SK-N-SH treated with all-trans-retinoic acid at 6 μM for 48 hours (cell line): ENCODE results near the gene RAB36.

Source experiments
- BACH2 ChIP-seq: fragments of 250-450 bp; sonication (Bioruptor Pico); IDR thresholded peaks from 2 replicates; pipeline ENCODE4 v1.9.0; 2021; ENCODE audit warnings: mild to moderate bottlenecking, borderline replicate concordance
- CSRNP3 ChIP-seq: fragments of 250-450 bp; sonication (Bioruptor Pico); IDR thresholded peaks from 2 replicates; pipeline ENCODE4 v1.5.1; 2021; ENCODE audit warnings: mild to moderate bottlenecking, moderate library complexity
- ESRRG ChIP-seq: fragments of 250-450 bp; sonication (Bioruptor Pico); IDR thresholded peaks from 2 replicates; pipeline ENCODE4 v1.6.1; 2021; ENCODE audit warnings: mild to moderate bottlenecking
- OSR1 ChIP-seq: fragments of 250-450 bp; sonication (Bioruptor Pico); IDR thresholded peaks from 2 replicates; pipeline ENCODE4 v1.8.0; 2022; ENCODE audit warnings: moderate library complexity, mild to moderate bottlenecking, inconsistent platforms
- ZNF565 ChIP-seq: fragments of 450-650 bp; formaldehyde crosslinking; conservative IDR thresholded peaks from 2 replicates; pipeline ENCODE4 v1.5.0; 2020; ENCODE audit warnings: low read depth, mild to moderate bottlenecking, moderate library complexity
- TF ChIP-seq, protein P1 (sequence below): fragments of 250-450 bp; sonication (Bioruptor Pico); IDR thresholded peaks from 2 replicates; pipeline ENCODE4 v1.8.0; 2020; ENCODE audit warnings: mild to moderate bottlenecking, moderate library complexity, borderline replicate concordance
- TF ChIP-seq, protein P2 (sequence below): fragments of 250-450 bp; sonication (Bioruptor Pico); IDR thresholded peaks from 2 replicates; pipeline ENCODE4 v1.5.1; 2020; ENCODE audit warnings: low read depth, mild to moderate bottlenecking, moderate library complexity

GRCh38 chr22:23133922-23134321 is 11.4 kb upstream of the RAB36 start:
- TF ChIP-seq, protein P1, sequence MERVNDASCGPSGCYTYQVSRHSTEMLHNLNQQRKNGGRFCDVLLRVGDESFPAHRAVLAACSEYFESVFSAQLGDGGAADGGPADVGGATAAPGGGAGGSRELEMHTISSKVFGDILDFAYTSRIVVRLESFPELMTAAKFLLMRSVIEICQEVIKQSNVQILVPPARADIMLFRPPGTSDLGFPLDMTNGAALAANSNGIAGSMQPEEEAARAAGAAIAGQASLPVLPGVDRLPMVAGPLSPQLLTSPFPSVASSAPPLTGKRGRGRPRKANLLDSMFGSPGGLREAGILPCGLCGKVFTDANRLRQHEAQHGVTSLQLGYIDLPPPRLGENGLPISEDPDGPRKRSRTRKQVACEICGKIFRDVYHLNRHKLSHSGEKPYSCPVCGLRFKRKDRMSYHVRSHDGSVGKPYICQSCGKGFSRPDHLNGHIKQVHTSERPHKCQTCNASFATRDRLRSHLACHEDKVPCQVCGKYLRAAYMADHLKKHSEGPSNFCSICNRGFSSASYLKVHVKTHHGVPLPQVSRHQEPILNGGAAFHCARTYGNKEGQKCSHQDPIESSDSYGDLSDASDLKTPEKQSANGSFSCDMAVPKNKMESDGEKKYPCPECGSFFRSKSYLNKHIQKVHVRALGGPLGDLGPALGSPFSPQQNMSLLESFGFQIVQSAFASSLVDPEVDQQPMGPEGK (CRISPR knock-in tag), result no peak
- TF ChIP-seq ESRRG (no peak), ZNF565 (CRISPR knock-in tag) (no peak), OSR1 (CRISPR knock-in tag) (no peak), BACH2 (CRISPR knock-in tag) (no peak), CSRNP3 (CRISPR knock-in tag) (no peak)
- TF ChIP-seq, protein P2, sequence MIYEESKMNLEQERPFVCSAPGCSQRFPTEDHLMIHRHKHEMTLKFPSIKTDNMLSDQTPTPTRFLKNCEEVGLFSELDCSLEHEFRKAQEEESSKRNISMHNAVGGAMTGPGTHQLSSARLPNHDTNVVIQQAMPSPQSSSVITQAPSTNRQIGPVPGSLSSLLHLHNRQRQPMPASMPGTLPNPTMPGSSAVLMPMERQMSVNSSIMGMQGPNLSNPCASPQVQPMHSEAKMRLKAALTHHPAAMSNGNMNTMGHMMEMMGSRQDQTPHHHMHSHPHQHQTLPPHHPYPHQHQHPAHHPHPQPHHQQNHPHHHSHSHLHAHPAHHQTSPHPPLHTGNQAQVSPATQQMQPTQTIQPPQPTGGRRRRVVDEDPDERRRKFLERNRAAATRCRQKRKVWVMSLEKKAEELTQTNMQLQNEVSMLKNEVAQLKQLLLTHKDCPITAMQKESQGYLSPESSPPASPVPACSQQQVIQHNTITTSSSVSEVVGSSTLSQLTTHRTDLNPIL (CRISPR knock-in tag), result no peak
